Upper lobe of left lung (tissue), 6 donors: ENCODE results near the gene HBS1L. TPM values are rescaled to one million over a fixed set of nuclear protein-coding genes. Genes with fewer than 3 reads are reported as not detected.

ENCODE experiments used
- ATAC-seq, 2 donors: fragments of 200-7000 bp; cut with Tn5 transposase; one replicate each; pipeline ENCODE4 v1.9.1; 2022; ENCODE audit warnings: mild to moderate bottlenecking in 2 of 2, moderate library complexity in 2 of 2; ENCODE audit not compliant: low FRiP score in 2 of 2
- DNase-seq, 2 donors: peaks; one replicate each; pipeline ENCODE4 v3.0.0-alpha.2; 2019 to 2020
- H3K27ac ChIP-seq, 4 donors: fragments of 200-600 bp; sonication (generic); one replicate each; pipeline ENCODE4 v1.5.1; 2016 to 2019
- H3K27me3 ChIP-seq, 4 donors: fragments of 200-600 bp; sonication (generic); one replicate each; pipeline ENCODE4 v1.5.1; 2017 to 2019
- H3K36me3 ChIP-seq, 4 donors: fragments of 200-600 bp; sonication (generic); one replicate each; pipeline ENCODE4 v1.5.1; 2016 to 2019
- H3K4me1 ChIP-seq, 4 donors: fragments of 200-600 bp; sonication (generic); one replicate each; pipeline ENCODE4 v1.5.1; 2018 to 2019
- H3K4me3 ChIP-seq, 4 donors: fragments of 200-600 bp; sonication (generic); one replicate each; pipeline ENCODE4 v1.5.1; 2017 to 2019; ENCODE audit warnings: mild to moderate bottlenecking in 2 of 4, moderate library complexity in 1 of 4
- H3K9me3 ChIP-seq, 4 donors: fragments of 200-600 bp; sonication (generic); one replicate each; pipeline ENCODE4 v1.5.1; 2018 to 2019
- EP300 ChIP-seq, 4 donors: sonication (generic); formaldehyde crosslinking; IDR thresholded peaks; one replicate each; pipeline ENCODE4 v1.5.1; 2017; ENCODE audit warnings: antibody characterized with exemption in 4 of 4, control low read depth in 2 of 4
- POLR2A ChIP-seq, 4 donors: fragments of 450-650 bp; IDR thresholded peaks; one replicate each; pipeline ENCODE4 v1.5.1; 2016 to 2017; ENCODE audit warnings: antibody characterized with exemption in 4 of 4, mild to moderate bottlenecking in 2 of 4
- POLR2AphosphoS5 ChIP-seq, 2 donors: sonication (generic); formaldehyde crosslinking; IDR thresholded peaks; one replicate each; pipeline ENCODE4 v1.5.1; 2017; ENCODE audit warnings: antibody characterized with exemption in 2 of 2
- WGBS, 2 donors: methylation state at CpG; one replicate each; pipeline ENCODE4 v1.1.5; 2017 to 2018; 5-methylcytosine and 5-hydroxymethylcytosine counted together
- total RNA-seq, 6 donors: library from RNA; depleted of rRNA in 4 of 6; stranded (reverse); fragments of >200 nt in 4 of 6; gene quantifications; one replicate each; pipeline versions ENCODE4 v1.1.0 to v1.2.1, GENCODE V29; 2016 to 2021
- TF ChIP-seq, protein P1 (sequence below), 6 experiments: fragments of 450-650 bp in 4 of 6; fragments of 200-600 bp in 2 of 6; sonication (generic) in 2 of 6; IDR thresholded peaks; one replicate each; pipeline ENCODE4 v1.5.1; 2016 to 2019; ENCODE audit warnings: antibody characterized with exemption in 6 of 6
- donor health status: DM: no; HTN: no; CAD: no; lungs with moderate emphysema.
- donor health status: DM: no; HTN: yes; CAD: no; lungs with severe emphysema.

Gene HBS1L
- total RNA-seq, 6 donors from 2014 or later, result 16.8 to 47.0 (median 38.5) TPM

DNA sequence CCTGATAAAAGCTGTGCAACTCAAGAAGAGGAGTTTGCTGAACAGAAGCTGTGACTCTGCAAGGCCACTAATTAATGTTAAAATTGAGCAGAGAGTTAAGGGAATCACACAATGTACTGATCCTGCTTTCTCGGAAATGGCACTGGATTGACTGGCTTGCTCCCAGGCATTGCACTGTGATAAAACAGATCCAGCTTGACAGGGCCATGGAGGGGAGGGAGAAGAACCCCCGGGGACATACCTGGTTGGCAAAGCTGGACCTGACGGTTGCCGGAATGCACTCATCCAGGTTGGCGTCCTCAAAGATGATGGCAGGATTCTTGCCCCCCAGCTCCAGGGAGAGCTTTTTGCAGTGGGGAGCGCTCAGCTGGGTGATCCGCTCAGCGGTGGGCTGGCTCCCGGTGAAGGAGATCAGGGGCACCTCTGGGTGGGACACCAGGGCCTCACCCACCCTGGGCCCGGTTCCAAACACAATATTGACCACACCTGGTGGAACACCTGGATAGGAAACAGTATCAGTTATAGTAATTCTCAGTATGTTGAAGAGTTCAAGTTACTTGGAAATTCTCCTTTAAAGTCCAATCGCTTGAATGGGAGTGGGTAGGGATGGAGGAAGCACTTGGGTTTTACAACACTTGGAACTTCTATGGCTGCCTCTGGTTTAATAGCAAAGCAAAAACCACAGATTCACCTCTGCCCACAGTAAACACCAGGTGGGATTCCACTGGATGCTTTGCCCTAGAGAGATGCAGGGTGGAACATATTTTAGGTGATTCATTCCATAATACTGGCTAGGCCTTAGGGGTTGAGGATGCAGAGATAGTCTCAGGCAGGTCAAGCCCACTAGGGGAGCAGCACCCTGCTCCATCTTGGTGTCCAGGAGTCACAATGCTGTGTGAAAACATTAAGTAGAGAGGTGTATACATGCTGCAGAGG lies 121.8 kb downstream of the HBS1L start:
- DNase-seq (peak in 1 of 2 donors; percentile 52), ATAC-seq (no peak)
- Histone ChIP-seq H3K4me3 (no peak overlapping the region), H3K36me3 (no peaks in the 10 kb centered on the region), H3K27me3 (no peaks in the 10 kb centered on the region), H3K9me3 (no peaks in the 10 kb centered on the region), H3K4me1 (no peaks in the 10 kb centered on the region), H3K27ac (no peak overlapping the region)
- WGBS, 2 donors, result 79 to 90% methylated on average over 7 to 11 of the region's 11 CpGs
- TF ChIP-seq POLR2A (IDR thresholded peaks at IDR 0.05) (no peak), EP300 (IDR thresholded peaks at IDR 0.05) (no peak), POLR2AphosphoS5 (IDR thresholded peaks at IDR 0.05) (no peak)
- TF ChIP-seq, protein P1, sequence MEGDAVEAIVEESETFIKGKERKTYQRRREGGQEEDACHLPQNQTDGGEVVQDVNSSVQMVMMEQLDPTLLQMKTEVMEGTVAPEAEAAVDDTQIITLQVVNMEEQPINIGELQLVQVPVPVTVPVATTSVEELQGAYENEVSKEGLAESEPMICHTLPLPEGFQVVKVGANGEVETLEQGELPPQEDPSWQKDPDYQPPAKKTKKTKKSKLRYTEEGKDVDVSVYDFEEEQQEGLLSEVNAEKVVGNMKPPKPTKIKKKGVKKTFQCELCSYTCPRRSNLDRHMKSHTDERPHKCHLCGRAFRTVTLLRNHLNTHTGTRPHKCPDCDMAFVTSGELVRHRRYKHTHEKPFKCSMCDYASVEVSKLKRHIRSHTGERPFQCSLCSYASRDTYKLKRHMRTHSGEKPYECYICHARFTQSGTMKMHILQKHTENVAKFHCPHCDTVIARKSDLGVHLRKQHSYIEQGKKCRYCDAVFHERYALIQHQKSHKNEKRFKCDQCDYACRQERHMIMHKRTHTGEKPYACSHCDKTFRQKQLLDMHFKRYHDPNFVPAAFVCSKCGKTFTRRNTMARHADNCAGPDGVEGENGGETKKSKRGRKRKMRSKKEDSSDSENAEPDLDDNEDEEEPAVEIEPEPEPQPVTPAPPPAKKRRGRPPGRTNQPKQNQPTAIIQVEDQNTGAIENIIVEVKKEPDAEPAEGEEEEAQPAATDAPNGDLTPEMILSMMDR (IDR thresholded peaks at IDR 0.05), result no peak

DNA sequence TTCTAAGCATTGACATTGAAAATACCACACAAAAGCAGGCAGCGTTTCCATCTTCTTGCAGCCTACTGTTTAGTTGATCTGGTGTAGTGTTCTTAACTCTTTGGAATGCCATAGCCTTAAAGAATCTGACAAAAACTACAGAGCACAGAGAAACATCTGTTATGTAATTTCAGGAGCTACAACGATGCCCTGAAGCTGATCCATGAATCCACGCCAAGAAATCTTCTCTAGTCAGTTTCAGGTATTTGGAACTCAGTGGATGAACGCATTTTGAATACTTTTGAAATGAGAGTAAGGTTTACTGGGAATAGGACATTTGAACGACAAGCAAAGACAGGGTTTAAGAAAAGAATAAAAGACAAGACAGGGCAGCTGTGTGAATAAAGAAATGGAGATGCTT lies 122.5 kb downstream of the HBS1L start:
- ATAC-seq, result no peak
- H3K27me3 ChIP-seq, result no peaks in the 10 kb centered on the region
- TF ChIP-seq, protein P1 (IDR thresholded peaks at IDR 0.05), result no peak
- TF ChIP-seq EP300 (IDR thresholded peaks at IDR 0.05), result no peak
- no peak for TF ChIP-seq POLR2AphosphoS5 (IDR thresholded peaks at IDR 0.05)
- no peak for TF ChIP-seq POLR2A (IDR thresholded peaks at IDR 0.05)
- WGBS, 2 donors, result 70 to 74% methylated on average over 5 of the region's 5 CpGs
- no peak overlapping the region for H3K4me3 ChIP-seq
- H3K27ac ChIP-seq, result no peak overlapping the region
- no peaks in the 10 kb centered on the region for H3K4me1 ChIP-seq
- no peaks in the 10 kb centered on the region for H3K36me3 ChIP-seq
- DNase-seq, result no peak
- no peaks in the 10 kb centered on the region for H3K9me3 ChIP-seq

DNA sequence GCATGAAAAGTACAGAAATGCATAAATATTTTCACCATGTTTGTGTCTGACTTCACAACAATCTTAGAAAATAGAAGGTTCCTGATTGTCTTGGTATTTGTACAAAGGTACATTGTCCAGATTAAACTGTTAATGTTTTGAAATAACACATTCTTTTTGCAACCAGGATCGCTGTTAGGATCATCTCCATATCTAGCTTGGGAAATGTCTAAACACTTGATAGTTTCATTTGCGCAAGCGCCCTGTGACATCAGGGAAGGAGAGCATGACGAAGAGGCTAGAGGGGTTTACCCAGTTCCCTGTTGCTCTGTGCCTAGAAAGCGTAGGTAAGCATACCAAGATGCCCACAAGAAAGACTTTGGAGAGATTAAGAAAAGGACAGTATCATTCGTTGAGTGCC lies 124.2 kb downstream of the HBS1L start:
- TF ChIP-seq POLR2AphosphoS5 (IDR thresholded peaks at IDR 0.05) (no peak), POLR2A (IDR thresholded peaks at IDR 0.05) (no peak), EP300 (IDR thresholded peaks at IDR 0.05) (no peak)
- TF ChIP-seq, protein P1 (IDR thresholded peaks at IDR 0.05), result no peak
- H3K4me3 ChIP-seq, result no peak overlapping the region
- no peak overlapping the region for H3K27ac ChIP-seq
- 93 to 94% methylated on average over 6 of the region's 6 CpGs for WGBS, 2 donors
- DNase-seq (no peak), ATAC-seq (no peak)
- H3K4me1 ChIP-seq, result no peaks in the 10 kb centered on the region
- H3K36me3 ChIP-seq, result no peaks in the 10 kb centered on the region
- no peaks in the 10 kb centered on the region for H3K9me3 ChIP-seq
- H3K27me3 ChIP-seq, result no peaks in the 10 kb centered on the region

GRCh38 chr6:134928151-134928900 lies 126.3 kb downstream of the HBS1L start:
- ATAC-seq (no peak), DNase-seq (no peak)
- 84 to 87% methylated on average over 6 of the region's 6 CpGs for WGBS, 2 donors
- Histone ChIP-seq H3K4me1 (no peaks in the 10 kb centered on the region), H3K9me3 (no peaks in the 10 kb centered on the region), H3K27ac (no peak overlapping the region), H3K4me3 (no peak overlapping the region), H3K27me3 (no peaks in the 10 kb centered on the region), H3K36me3 (no peaks in the 10 kb centered on the region)
- no peak for TF ChIP-seq POLR2AphosphoS5 (IDR thresholded peaks at IDR 0.05)
- no peak for TF ChIP-seq EP300 (IDR thresholded peaks at IDR 0.05)
- TF ChIP-seq, protein P1 (IDR thresholded peaks at IDR 0.05), result no peak
- TF ChIP-seq POLR2A (IDR thresholded peaks at IDR 0.05), result no peak
